HEK293 (cell line): ENCODE measurements around the gene RGS19.
"Not testable (repeated sequence)": the region's sequence is repeated elsewhere in the genome, so short reads cannot be mapped to it uniquely, and the experiment has no call there.

Experiments
- CTCF ChIA-PET: fragments of 350-600 bp; formaldehyde crosslinking; extraction: SDS; loops from one replicate; lab custom pipeline; 2021; ENCODE audit warnings: antibody characterized with exemption; lab: Yijun Ruan, JAX
- POLR2A ChIA-PET: fragments of 300-600 bp; formaldehyde crosslinking; extraction: SDS; loops from one replicate; lab custom pipeline; 2020; ENCODE audit warnings: antibody characterized with exemption, inconsistent platforms; lab: Yijun Ruan, JAX
- H3K27ac ChIP-seq: fragments of 200-500 bp; sonication (Bioruptor generic); 2 replicates; pipeline ENCODE4 v1.5.1; 2014; ENCODE audit warnings: low read depth, low read length, control low read depth, inconsistent platforms; ENCODE audit errors: extremely low read depth
- H3K36me3 ChIP-seq, 2 experiments: fragments of 200-500 bp in 1 of 2; sonication (Bioruptor generic) in 1 of 2; 1 replicate in 1 of 2; 2 replicates in 1 of 2; pipeline ENCODE4 v1.5.1; 2014 to 2017; ENCODE audit warnings: inconsistent platforms in 2 of 2, low read length in 2 of 2; ENCODE audit not compliant: control insufficient read depth in 2 of 2, insufficient read depth in 1 of 2
- H3K4me1 ChIP-seq: fragments of 200-500 bp; sonication (Bioruptor generic); 2 replicates; pipeline ENCODE4 v1.5.1; 2014; ENCODE audit warnings: mild to moderate bottlenecking, low read length, inconsistent platforms; ENCODE audit not compliant: control insufficient read depth, insufficient read depth
- H3K4me3 ChIP-seq: 2 replicates; pipeline ENCODE4 v1.5.1; 2011; ENCODE audit warnings: low read depth, mild to moderate bottlenecking, control low read depth, low read length, moderate library complexity
- H3K9me3 ChIP-seq: fragments of 200-500 bp; sonication (Bioruptor generic); 2 replicates; pipeline ENCODE4 v1.5.1; 2014; ENCODE audit warnings: low read depth, low read length, inconsistent platforms; ENCODE audit not compliant: control insufficient read depth, insufficient read depth
- EGR2 ChIP-seq: fragments of 450-650 bp; formaldehyde crosslinking; IDR thresholded peaks from 2 replicates; pipeline ENCODE4 v1.5.1; 2016; ENCODE audit warnings: low read depth, missing biosample characterization, missing genetic modification characterization
- HOXD13 ChIP-seq: sonication (generic); formaldehyde crosslinking; IDR thresholded peaks from 2 replicates; pipeline ENCODE4 v1.8.0; 2022; ENCODE audit warnings: missing genetic modification reagents, borderline replicate concordance
- KLF1 ChIP-seq: fragments of 450-650 bp; formaldehyde crosslinking; IDR thresholded peaks from 2 replicates; pipeline ENCODE4 v1.5.1; 2016; ENCODE audit warnings: missing biosample characterization, missing genetic modification characterization
- OVOL3 ChIP-seq: fragments of 450-650 bp; formaldehyde crosslinking; IDR thresholded peaks from 2 replicates; pipeline ENCODE4 v1.5.1; 2016; ENCODE audit warnings: missing biosample characterization, missing genetic modification characterization
- REPIN1 ChIP-seq: fragments of 450-650 bp; formaldehyde crosslinking; IDR thresholded peaks from 2 replicates; pipeline ENCODE4 v1.5.1; 2017; ENCODE audit warnings: missing biosample characterization, missing genetic modification characterization, low read depth
- SETDB1 ChIP-seq: IDR thresholded peaks from one replicate; pipeline ENCODE4 v1.6.1; 2017; ENCODE audit warnings: mild to moderate bottlenecking, low read length, moderate library complexity, mixed read lengths; ENCODE audit not compliant: insufficient read length
- TRIM28 ChIP-seq: IDR thresholded peaks from 2 replicates; pipeline ENCODE4 v1.6.1; 2011; ENCODE audit warnings: low read length, control low read depth, borderline replicate concordance
- ZNF132 ChIP-seq: fragments of 450-650 bp; formaldehyde crosslinking; IDR thresholded peaks from 2 replicates; pipeline ENCODE4 v1.5.1; 2017; ENCODE audit warnings: missing biosample characterization, missing genetic modification characterization, borderline replicate concordance
- ZNF221 ChIP-seq: fragments of 450-650 bp; formaldehyde crosslinking; IDR thresholded peaks from 2 replicates; pipeline ENCODE4 v1.5.1; 2017; ENCODE audit warnings: missing biosample characterization, missing genetic modification characterization, borderline replicate concordance
- ZNF324 ChIP-seq: fragments of 450-650 bp; formaldehyde crosslinking; IDR thresholded peaks from 2 replicates; pipeline ENCODE4 v1.5.1; 2016; ENCODE audit warnings: missing biosample characterization, missing genetic modification characterization
- ZNF473 ChIP-seq: fragments of 450-650 bp; formaldehyde crosslinking; IDR thresholded peaks from 2 replicates; pipeline ENCODE4 v1.5.1; 2017; ENCODE audit warnings: missing biosample characterization, missing genetic modification characterization
- ZNF488 ChIP-seq: fragments of 450-650 bp; formaldehyde crosslinking; IDR thresholded peaks from 2 replicates; pipeline ENCODE4 v1.5.1; 2016; ENCODE audit warnings: missing biosample characterization, missing genetic modification characterization
- ZNF514 ChIP-seq: fragments of 450-650 bp; formaldehyde crosslinking; IDR thresholded peaks from 2 replicates; pipeline ENCODE4 v1.5.1; 2016; ENCODE audit warnings: missing biosample characterization, missing genetic modification characterization
- ZNF658 ChIP-seq: fragments of 450-650 bp; formaldehyde crosslinking; IDR thresholded peaks from 2 replicates; pipeline ENCODE4; 2016; ENCODE audit warnings: missing biosample characterization, missing genetic modification characterization
- ZNF660 ChIP-seq: fragments of 450-650 bp; IDR thresholded peaks from 2 replicates; pipeline ENCODE4 v1.5.1; 2018; ENCODE audit warnings: missing biosample characterization, mild to moderate bottlenecking, missing genetic modification characterization
- ZNF670 ChIP-seq: fragments of 450-650 bp; formaldehyde crosslinking; IDR thresholded peaks from 2 replicates; pipeline ENCODE4 v1.5.1; 2016; ENCODE audit warnings: missing biosample characterization, missing genetic modification characterization, low read depth
- TF ChIP-seq, protein P1 (sequence below): fragments of 450-650 bp; formaldehyde crosslinking; IDR thresholded peaks from 2 replicates; pipeline ENCODE4; 2016; ENCODE audit warnings: missing biosample characterization, missing genetic modification characterization
- TF ChIP-seq, protein P2 (sequence below): fragments of 450-650 bp; formaldehyde crosslinking; IDR thresholded peaks from 2 replicates; pipeline ENCODE4 v1.5.1; 2016; ENCODE audit warnings: missing biosample characterization, missing genetic modification characterization
- TF ChIP-seq, protein P3 (sequence below): fragments of 450-650 bp; formaldehyde crosslinking; IDR thresholded peaks from 2 replicates; pipeline ENCODE4 v1.5.1; 2017; ENCODE audit warnings: missing biosample characterization, missing genetic modification characterization

The RGS19 gene

DNA sequence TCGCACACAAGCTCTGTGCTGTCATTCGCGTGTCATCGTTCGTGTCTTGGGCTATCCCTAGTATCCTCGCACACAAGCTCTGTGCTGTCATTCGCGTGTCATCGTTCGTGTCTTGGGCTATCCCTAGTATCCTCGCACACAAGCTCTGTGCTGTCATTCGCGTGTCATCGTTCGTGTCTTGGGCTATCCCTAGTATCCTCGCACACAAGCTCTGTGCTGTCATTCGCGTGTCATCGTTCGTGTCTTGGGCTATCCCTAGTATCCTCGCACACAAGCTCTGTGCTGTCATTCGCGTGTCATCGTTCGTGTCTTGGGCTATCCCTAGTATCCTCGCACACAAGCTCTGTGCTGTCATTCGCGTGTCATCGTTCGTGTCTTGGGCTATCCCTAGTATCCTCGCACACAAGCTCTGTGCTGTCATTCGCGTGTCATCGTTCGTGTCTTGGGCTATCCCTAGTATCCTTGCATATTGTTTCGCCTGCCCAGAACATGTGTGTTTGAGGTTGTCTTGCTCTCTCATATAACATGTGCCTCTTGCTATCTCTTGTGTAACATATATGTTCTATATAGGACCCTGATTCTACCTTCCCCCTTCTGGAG, 8.0 kb upstream of the RGS19 start:
- TF ChIP-seq SETDB1 = peak; percentile 95
- TF ChIP-seq TRIM28 = peak; percentile 62; the same call in 1 of the 2 replicates
- H3K4me1 ChIP-seq, H3K9me3 ChIP-seq, POLR2A ChIA-PET, H3K36me3 ChIP-seq, H3K4me3 ChIP-seq, H3K27ac ChIP-seq: not testable (repeated sequence)
- CTCF ChIA-PET = interaction anchor here (1.0 to 2.2 kb wide), 3 partner anchors 14 to 107 kb away, joined by 4 read pairs; partner anchors contain the start of gene SAMD10

DNA sequence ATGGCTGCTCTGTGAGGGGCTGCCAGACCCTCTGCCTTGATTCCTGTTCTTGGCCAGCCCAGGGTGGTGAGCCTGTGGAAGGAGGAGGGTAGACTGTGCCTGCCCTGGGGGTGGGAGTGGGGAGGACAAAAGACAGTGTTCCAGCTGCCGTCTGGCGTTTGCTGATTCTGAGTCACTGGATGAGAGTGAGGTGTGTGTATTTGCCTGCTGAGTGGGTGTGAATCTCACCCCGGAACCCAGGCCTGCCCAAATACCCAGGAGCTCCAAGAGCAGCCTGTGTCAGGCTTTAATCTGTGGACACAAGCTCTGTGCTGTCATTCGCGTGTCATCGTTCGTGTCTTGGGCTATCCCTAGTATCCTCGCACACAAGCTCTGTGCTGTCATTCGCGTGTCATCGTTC, 7.5 kb upstream of the RGS19 start:
- Histone ChIP-seq H3K36me3 (no peaks in the 10 kb centered on the region), H3K4me3 (no peak overlapping the region), H3K4me1 (no peaks in the 10 kb centered on the region; the same call in 1 of the 2 replicates)
- POLR2A ChIA-PET = no interaction called here
- CTCF ChIA-PET = interaction anchor here (1.0 to 4.8 kb wide), 4 partner anchors 15 to 107 kb away, joined by 4 to 35 read pairs (median 4); partner anchors contain the start of gene SAMD10
- TF ChIP-seq ZNF488 (tag by site-specific recombination) = no peak
- TF ChIP-seq ZNF658 = no peak
- TF ChIP-seq EGR2 (tag by site-specific recombination) = no peak
- no peak for TF ChIP-seq REPIN1
- TF ChIP-seq KLF1 = no peak
- TF ChIP-seq ZNF514 (tag by site-specific recombination) = no peak
- no peak for TF ChIP-seq ZNF132 (tag by site-specific recombination)
- TF ChIP-seq ZNF670 (tag by site-specific recombination) = no peak
- no peak for TF ChIP-seq ZNF221
- TF ChIP-seq, all 188 proteins: peak for 0
- no peak overlapping the region for H3K27ac ChIP-seq
- H3K9me3 ChIP-seq = no peaks in the 10 kb centered on the region

GRCh38 chr20:64084685-64085152, 5.4 kb upstream of the RGS19 start:
- Histone ChIP-seq H3K36me3 (no peaks in the 10 kb centered on the region), H3K4me1 (no peaks in the 10 kb centered on the region; the same call in 1 of the 2 replicates), H3K9me3 (no peaks in the 10 kb centered on the region), H3K27ac (no peak overlapping the region), H3K4me3 (no peak overlapping the region)
- TF ChIP-seq, protein P1, sequence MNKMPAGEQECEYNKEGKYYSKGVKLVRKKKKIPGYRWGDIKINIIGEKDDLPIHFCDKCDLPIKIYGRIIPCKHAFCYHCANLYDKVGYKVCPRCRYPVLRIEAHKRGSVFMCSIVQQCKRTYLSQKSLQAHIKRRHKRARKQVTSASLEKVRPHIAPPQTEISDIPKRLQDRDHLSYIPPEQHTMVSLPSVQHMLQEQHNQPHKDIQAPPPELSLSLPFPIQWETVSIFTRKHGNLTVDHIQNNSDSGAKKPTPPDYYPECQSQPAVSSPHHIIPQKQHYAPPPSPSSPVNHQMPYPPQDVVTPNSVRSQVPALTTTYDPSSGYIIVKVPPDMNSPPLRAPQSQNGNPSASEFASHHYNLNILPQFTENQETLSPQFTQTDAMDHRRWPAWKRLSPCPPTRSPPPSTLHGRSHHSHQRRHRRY (tag by site-specific recombination) = no peak
- TF ChIP-seq ZNF660 (tag by site-specific recombination) (no peak), ZNF324 (tag by site-specific recombination) (no peak), HOXD13 (no peak), OVOL3 (tag by site-specific recombination) (no peak), ZNF473 (tag by site-specific recombination) (no peak)
- TF ChIP-seq, protein P2, sequence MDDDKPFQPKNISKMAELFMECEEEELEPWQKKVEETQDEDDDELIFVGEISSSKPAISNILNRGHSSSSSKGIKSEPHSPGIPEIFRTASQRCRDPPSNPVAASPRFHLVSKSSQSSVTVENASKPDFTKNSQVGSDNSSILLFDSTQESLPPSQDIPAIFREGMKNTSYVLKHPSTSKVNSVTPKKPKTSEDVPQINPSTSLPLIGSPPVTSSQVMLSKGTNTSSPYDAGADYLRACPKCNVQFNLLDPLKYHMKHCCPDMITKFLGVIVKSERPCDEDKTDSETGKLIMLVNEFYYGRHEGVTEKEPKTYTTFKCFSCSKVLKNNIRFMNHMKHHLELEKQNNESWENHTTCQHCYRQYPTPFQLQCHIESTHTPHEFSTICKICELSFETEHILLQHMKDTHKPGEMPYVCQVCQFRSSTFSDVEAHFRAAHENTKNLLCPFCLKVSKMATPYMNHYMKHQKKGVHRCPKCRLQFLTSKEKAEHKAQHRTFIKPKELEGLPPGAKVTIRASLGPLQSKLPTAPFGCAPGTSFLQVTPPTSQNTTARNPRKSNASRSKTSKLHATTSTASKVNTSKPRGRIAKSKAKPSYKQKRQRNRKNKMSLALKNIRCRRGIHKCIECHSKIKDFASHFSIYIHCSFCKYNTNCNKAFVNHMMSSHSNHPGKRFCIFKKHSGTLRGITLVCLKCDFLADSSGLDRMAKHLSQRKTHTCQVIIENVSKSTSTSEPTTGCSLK (tag by site-specific recombination) = no peak
- TF ChIP-seq, protein P3, sequence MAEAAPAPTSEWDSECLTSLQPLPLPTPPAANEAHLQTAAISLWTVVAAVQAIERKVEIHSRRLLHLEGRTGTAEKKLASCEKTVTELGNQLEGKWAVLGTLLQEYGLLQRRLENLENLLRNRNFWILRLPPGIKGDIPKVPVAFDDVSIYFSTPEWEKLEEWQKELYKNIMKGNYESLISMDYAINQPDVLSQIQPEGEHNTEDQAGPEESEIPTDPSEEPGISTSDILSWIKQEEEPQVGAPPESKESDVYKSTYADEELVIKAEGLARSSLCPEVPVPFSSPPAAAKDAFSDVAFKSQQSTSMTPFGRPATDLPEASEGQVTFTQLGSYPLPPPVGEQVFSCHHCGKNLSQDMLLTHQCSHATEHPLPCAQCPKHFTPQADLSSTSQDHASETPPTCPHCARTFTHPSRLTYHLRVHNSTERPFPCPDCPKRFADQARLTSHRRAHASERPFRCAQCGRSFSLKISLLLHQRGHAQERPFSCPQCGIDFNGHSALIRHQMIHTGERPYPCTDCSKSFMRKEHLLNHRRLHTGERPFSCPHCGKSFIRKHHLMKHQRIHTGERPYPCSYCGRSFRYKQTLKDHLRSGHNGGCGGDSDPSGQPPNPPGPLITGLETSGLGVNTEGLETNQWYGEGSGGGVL (tag by site-specific recombination) = no peak
- ChIA-PET CTCF (interaction anchor here (0.6 to 4.8 kb wide), 4 partner anchors 18 to 140 kb away, joined by 3 to 35 read pairs (median 4); no protein-coding TSS in a partner anchor), POLR2A (no interaction called here)
